Measurements from ENCODE around the gene MYO15A. TPM values are rescaled to one million over a fixed set of nuclear protein-coding genes. Genes with fewer than 3 reads are reported as not detected.

MYO15A gene
- total and polyA plus RNA-seq, 2 of the 4 experiments (the other 2 are of a cell fraction): 0.18 to 1.1 TPM

- peaks cover 80% of the 10 kb centered on the region for H4K20me1 ChIP-seq (ENCODE audit: insufficient read depth, low read length)
- intact Hi-C loops (cut with micrococcal nuclease): no loop called here
Measured at GRCh38 chr17:18187226-18187625, 78.7 kb downstream of the MYO15A start.

More at GRCh38 chr17:18187226-18187625, 78.7 kb downstream of the MYO15A start:
- Histone ChIP-seq H3K18ac (ENCODE audit: low read depth, low read length) (no peak overlapping the region), H3K79me1 (ENCODE audit: low read depth in 1 of 2, low read length in 2 of 2) (peaks cover 12 to 76% of the 10 kb centered on the region in 2 experiments), H4K8ac (ENCODE audit: low read depth in 2 of 2, low read length in 2 of 2) (no peak overlapping the region), H2AFZ (replicated peaks; ENCODE audit: low read length, poor library complexity) (no peak overlapping the region), H2BK5ac (ENCODE audit: low read depth, low read length, poor library complexity, severe bottlenecking) (no peak overlapping the region), H3K14ac (replicated peaks; ENCODE audit: low read depth, low read length) (peak overlapping the region; percentile 69), H4K5ac (ENCODE audit: low read depth, low read length) (no peak overlapping the region), H3K27ac (ENCODE audit: insufficient read depth, low read length) (no peak overlapping the region), H4K91ac (ENCODE audit: insufficient read depth, low read depth, low read length) (no peak overlapping the region), H3K9me3 (ENCODE audit: control insufficient read depth, insufficient read depth, low read length) (no peaks in the 10 kb centered on the region), H2BK120ac (ENCODE audit: low read depth, low read length) (no peak overlapping the region), H2BK20ac (ENCODE audit: low read depth, low read length) (no peak overlapping the region), H3K4me3 (ENCODE audit: insufficient read depth, low read depth, low read length) (peak overlapping the region; percentile 51), H2AK5ac (ENCODE audit: low read depth, low read length) (peak overlapping the region; percentile 35; the same call in 1 of the 2 replicates), H3K23ac (ENCODE audit: low read depth, low read length) (peak overlapping the region; percentile 96), H3K9ac (ENCODE audit: low read depth, low read length) (peak overlapping the region; percentile 65), H3K27me3 (ENCODE audit: control insufficient read depth, insufficient read depth, low read length) (no peaks in the 10 kb centered on the region), H3K4ac (ENCODE audit: low read depth, low read length) (peak overlapping the region; percentile 22; the same call in 1 of the 2 replicates), H2BK15ac (ENCODE audit: low read depth, low read length) (no peak overlapping the region), H3K4me1 (ENCODE audit: control insufficient read depth, insufficient read depth, low read length) (peaks cover 36% of the 10 kb centered on the region), H3K36me3 (ENCODE audit: control insufficient read depth, insufficient read depth, low read length) (peaks cover 29% of the 10 kb centered on the region), H3K4me2 (ENCODE audit: low read depth, low read length) (peak overlapping the region; percentile 89), H3K9me1 (ENCODE audit: insufficient read depth, low read length) (peaks cover 39% of the 10 kb centered on the region), H3K56ac (ENCODE audit: extremely low read depth, insufficient read depth, low read length) (no peak overlapping the region), H2AK9ac (replicated peaks; ENCODE audit: low read depth, low read length, poor library complexity) (no peak overlapping the region)
- 65% methylated on average over 2 of the region's 2 CpGs; no CpG with 5 or more reads in 1 of the 2 experiments for WGBS, 2 experiments (ENCODE audit: extremely low coverage in 2 of 2, insufficient read length in 1 of 2)
- ATAC-seq (ENCODE audit: low read depth) (no peak), DNase-seq (no peak)
- dilution Hi-C loops (cut with HindIII; ENCODE audit: low sequenced_read_pairs, unreplicated experiment): no loop called here
- POLR2A ChIA-PET (ENCODE audit: unreplicated experiment): no interaction called here
- TF ChIP-seq SMC3 (IDR thresholded peaks at IDR 0.05; ENCODE audit: low read depth, low read length): no peak
- TF ChIP-seq MAFK (IDR thresholded peaks at IDR 0.05; ENCODE audit: low read depth, low read length): no peak
- no peak for TF ChIP-seq RCOR1 (IDR thresholded peaks at IDR 0.05; ENCODE audit: insufficient replicate concordance, low read length)
- TF ChIP-seq RFX5 (IDR thresholded peaks at IDR 0.05; ENCODE audit: low read depth, low read length): no peak
- no peak for TF ChIP-seq BHLHE40 (IDR thresholded peaks at IDR 0.05; ENCODE audit: low read depth, low read length)
- no peak; the same call in 1 of the 2 replicates for TF ChIP-seq MXI1 (IDR thresholded peaks at IDR 0.05; ENCODE audit: borderline replicate concordance, low read depth, low read length)
- TF ChIP-seq CHD1 (IDR thresholded peaks at IDR 0.05; ENCODE audit: low read depth, low read length): no peak
- TF ChIP-seq RAD21 (IDR thresholded peaks at IDR 0.05; ENCODE audit: low read length): no peak
- TF ChIP-seq USF2 (IDR thresholded peaks at IDR 0.05; ENCODE audit: low read depth, low read length): no peak
- no peak for TF ChIP-seq CEBPB (IDR thresholded peaks at IDR 0.05; ENCODE audit: low read depth, low read length)
- TF ChIP-seq CTCF (conservative IDR thresholded peaks at IDR 0.05; ENCODE audit: low read depth, low read length): no peak
- TF ChIP-seq NFE2L2 (IDR thresholded peaks at IDR 0.05; ENCODE audit: low read depth, low read length): no peak
- TF ChIP-seq MAZ (IDR thresholded peaks at IDR 0.05; ENCODE audit: borderline replicate concordance, low read depth, low read length): no peak
- no peak for TF ChIP-seq FOS (IDR thresholded peaks at IDR 0.05; ENCODE audit: low read depth, low read length)
- TF ChIP-seq POLR2A (IDR thresholded peaks at IDR 0.05; ENCODE audit: low read depth, low read length): no peak
- no peak for TF ChIP-seq ELK1 (IDR thresholded peaks at IDR 0.05; ENCODE audit: borderline replicate concordance, low read depth, low read length)
- in situ Hi-C loops (cut with MboI; ENCODE audit: low sequenced_read_pairs): no loop called here
- no TSS peak for BruUV-seq (replicated peaks)
- CTCF ChIA-PET: no interaction called here
